DMS153 treated with DMSO at 0.1 percent for 48 hours (cell line): ENCODE data around the gene TDG.
"Not testable (repeated sequence)": the region's sequence is repeated elsewhere in the genome, so short reads cannot be mapped to it uniquely, and the experiment has no call there.

Experiments used
- DNase-seq: peaks from one replicate; lab custom pipeline; 2025; ENCODE audit not compliant: unreplicated experiment; lab: John Stamatoyannopoulos, UW

TDG gene

GRCh38 chr12:104012331-104012730, 46.7 kb downstream of the TDG start:
- DNase-seq = no peak

GRCh38 chr12:104021862-104022261, 56.2 kb downstream of the TDG start:
- not testable (repeated sequence) for DNase-seq

- no peak for DNase-seq
Observed at GRCh38 chr12:104022786-104023185, 57.1 kb downstream of the TDG start.

DNA sequence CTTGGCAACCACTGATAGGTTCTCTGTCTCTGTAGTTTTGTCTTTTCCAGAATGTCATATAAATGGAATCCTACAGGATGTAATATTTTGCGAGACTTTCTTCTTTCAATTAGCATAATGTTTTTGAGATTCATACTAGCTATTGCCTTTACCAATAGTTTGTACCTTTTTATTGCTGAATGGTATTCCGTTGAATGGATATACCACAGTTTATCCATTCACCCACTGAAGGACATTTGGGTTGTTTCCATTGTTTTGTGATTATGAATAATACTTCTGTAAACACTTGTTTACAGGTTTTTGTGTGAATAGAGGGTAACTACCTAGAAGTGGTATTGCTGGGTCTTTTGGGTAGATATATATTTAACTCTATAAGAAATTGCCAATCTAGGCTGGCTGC, 58.0 kb downstream of the TDG start:
- DNase-seq = no peak

DNA sequence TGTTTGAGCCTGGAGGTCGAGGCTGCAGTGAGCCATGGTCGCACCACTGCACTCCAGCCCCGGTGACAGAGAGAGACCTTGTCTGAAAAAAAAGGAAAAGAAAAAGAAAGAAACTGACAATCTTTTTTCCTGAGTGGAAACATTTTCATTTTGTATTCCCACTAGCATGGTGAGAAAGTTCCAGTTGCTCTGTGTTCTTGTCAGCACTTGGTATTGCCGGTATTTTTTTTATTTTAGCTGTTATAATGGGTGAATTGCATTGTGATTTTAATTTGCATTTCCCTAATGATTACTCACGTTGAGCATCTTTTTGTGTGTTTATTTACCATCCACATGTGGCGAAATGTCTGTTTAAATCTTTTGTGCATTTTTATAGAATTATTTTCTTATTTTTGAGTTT, 58.7 kb downstream of the TDG start:
- DNase-seq = no peak

- no peak for DNase-seq
Observed at GRCh38 chr12:104025771-104026170, 60.1 kb downstream of the TDG start.

DNA sequence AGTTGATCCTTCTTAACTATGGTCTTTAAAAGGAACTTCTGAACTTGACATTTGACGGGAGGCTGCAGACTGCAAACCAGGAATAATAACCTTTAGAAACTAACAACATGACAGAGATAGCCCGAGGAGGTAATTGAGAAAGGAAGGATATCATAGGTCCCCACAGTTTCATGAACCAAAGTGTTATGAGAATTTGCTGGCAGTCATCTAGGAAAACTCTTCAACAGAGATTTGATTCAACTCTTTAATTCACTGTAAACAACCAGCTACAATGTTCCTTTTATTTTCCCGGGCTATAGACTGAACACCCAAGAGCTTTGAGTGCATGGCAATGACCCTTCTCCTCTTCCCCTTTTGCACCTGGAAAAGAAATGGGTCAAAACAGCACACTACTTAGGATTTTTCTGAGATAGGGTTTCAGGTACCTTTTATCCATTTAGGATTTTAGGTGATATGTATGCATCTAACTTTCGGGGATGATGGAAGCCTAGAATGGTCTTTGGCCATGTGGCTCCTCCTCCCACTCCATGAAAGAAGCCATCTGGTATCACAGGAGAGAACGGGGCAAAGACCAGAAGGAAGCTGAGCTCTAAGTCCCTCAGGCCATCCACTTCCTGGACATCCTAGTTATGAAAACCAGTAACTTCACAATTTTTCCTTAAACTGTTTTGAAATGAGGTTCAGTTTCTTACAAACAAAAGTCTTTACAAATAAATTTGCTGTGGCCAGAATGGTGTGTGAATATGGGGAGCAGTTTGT, 61.3 kb downstream of the TDG start:
- DNase-seq = no peak

- not testable (repeated sequence) for DNase-seq
Observed at GRCh38 chr12:104030596-104030995, 64.9 kb downstream of the TDG start.

GRCh38 chr12:104036143-104036542, 70.5 kb downstream of the TDG start:
- DNase-seq = not testable (repeated sequence)
